Endodermal cell (in vitro differentiated cells): ENCODE measurements around the gene CACNA1H. TPM values are rescaled to one million over a fixed set of nuclear protein-coding genes. Genes with fewer than 3 reads are reported as not detected.

Experiments used
- DNase-seq: peaks from one replicate; pipeline ENCODE4 v3.0.0-alpha.2; 2017
- H3K27ac ChIP-seq: 2 replicates; pipeline ENCODE4 v1.5.1; 2013; ENCODE audit warnings: mild to moderate bottlenecking, low read depth, low read length, moderate library complexity
- H3K27me3 ChIP-seq: 2 replicates; pipeline ENCODE4 v1.6.1; 2013; ENCODE audit warnings: mild to moderate bottlenecking, low read length, moderate library complexity; ENCODE audit not compliant: insufficient read depth, control insufficient read depth, poor library complexity, severe bottlenecking
- H3K36me3 ChIP-seq: 2 replicates; pipeline ENCODE4 v1.7.0; 2013; ENCODE audit warnings: mild to moderate bottlenecking, low read length, moderate library complexity; ENCODE audit not compliant: control insufficient read depth, insufficient read depth
- H3K4me1 ChIP-seq: one replicate; pipeline ENCODE4 v1.7.0; 2013; ENCODE audit warnings: low read length; ENCODE audit not compliant: control insufficient read depth, insufficient read depth
- H3K4me3 ChIP-seq: 2 replicates; pipeline ENCODE4 v1.5.1; 2013; ENCODE audit warnings: mild to moderate bottlenecking, low read length, moderate library complexity
- H3K9ac ChIP-seq: 2 replicates; pipeline ENCODE4 v1.6.1; 2013; ENCODE audit warnings: mild to moderate bottlenecking, low read length, moderate library complexity; ENCODE audit not compliant: poor library complexity, severe bottlenecking; ENCODE audit errors: extremely low read depth
- H3K9me3 ChIP-seq: 2 replicates; pipeline ENCODE4 v1.6.1; 2013; ENCODE audit warnings: mild to moderate bottlenecking, low read length, moderate library complexity; ENCODE audit not compliant: control insufficient read depth
- H3K27ac Mint-ChIP-seq: 2 replicates; pipeline ENCODE4 v1.8.0; 2020; ENCODE audit warnings: mixed read lengths
- H3K27me3 Mint-ChIP-seq: 2 replicates; pipeline ENCODE4 v1.8.0; 2021; ENCODE audit warnings: mild to moderate bottlenecking, mixed read lengths; ENCODE audit not compliant: insufficient read depth
- H3K36me3 Mint-ChIP-seq: 2 replicates; pipeline ENCODE4 v1.8.0; 2020; ENCODE audit warnings: low read depth, mixed read lengths
- H3K4me1 Mint-ChIP-seq: 2 replicates; pipeline ENCODE4 v1.8.0; 2020; ENCODE audit warnings: mixed read lengths
- H3K4me3 Mint-ChIP-seq: 2 replicates; pipeline ENCODE4 v1.8.0; 2020; ENCODE audit warnings: mild to moderate bottlenecking, moderate library complexity, mixed read lengths
- H3K9me3 Mint-ChIP-seq: 2 replicates; pipeline ENCODE4 v1.8.0; 2020; ENCODE audit warnings: mild to moderate bottlenecking, mixed read lengths
- WGBS, 2 experiments: methylation state at CpG; one replicate each; pipeline versions ENCODE4 v1.1.5 to v1.1.7; 2013; ENCODE audit warnings: missing lambda C conversion rate in 2 of 2, mixed read lengths in 1 of 2; ENCODE audit not compliant: insufficient coverage in 1 of 2, insufficient read length in 1 of 2; 5-methylcytosine and 5-hydroxymethylcytosine counted together
- total RNA-seq, 2 donors: library from RNA; stranded (reverse); fragmentation: NEBNext Ultra II Directional in 1 of 2; extraction: Animal tissue kit (Norgen Biotek cat#: 25700) in 1 of 2; gene quantifications; 2 replicates in 1 of 2; 3 replicates in 1 of 2; pipeline ENCODE4 v1.2.1, GENCODE V29; 2021
- TF ChIP-seq, protein P1 (sequence below): fragments of 200-600 bp; sonication (generic); conservative IDR thresholded peaks from 2 replicates; pipeline ENCODE4 v1.5.0; 2021; ENCODE audit warnings: antibody characterized with exemption, mild to moderate bottlenecking

The CACNA1H gene
- total RNA-seq, 2 donors from 2014 or later: 31.6 to 45.0 TPM

- no peak for DNase-seq
- Histone ChIP-seq H3K4me3 (no peak overlapping the region), H3K27me3 (peaks cover 4% of the 10 kb centered on the region), H3K27ac (no peak overlapping the region), H3K4me1 (peaks cover 4% of the 10 kb centered on the region), H3K36me3 (no peaks in the 10 kb centered on the region), H3K9me3 (no peaks in the 10 kb centered on the region), H3K9ac (no peak overlapping the region)
- Mint-ChIP-seq H3K9me3 (no peaks in the 10 kb centered on the region), H3K27me3 (peaks cover 26% of the 10 kb centered on the region), H3K4me1 (peaks cover 2% of the 10 kb centered on the region), H3K27ac (no peak overlapping the region), H3K4me3 (no peak overlapping the region), H3K36me3 (no peaks in the 10 kb centered on the region)
- TF ChIP-seq, protein P1, sequence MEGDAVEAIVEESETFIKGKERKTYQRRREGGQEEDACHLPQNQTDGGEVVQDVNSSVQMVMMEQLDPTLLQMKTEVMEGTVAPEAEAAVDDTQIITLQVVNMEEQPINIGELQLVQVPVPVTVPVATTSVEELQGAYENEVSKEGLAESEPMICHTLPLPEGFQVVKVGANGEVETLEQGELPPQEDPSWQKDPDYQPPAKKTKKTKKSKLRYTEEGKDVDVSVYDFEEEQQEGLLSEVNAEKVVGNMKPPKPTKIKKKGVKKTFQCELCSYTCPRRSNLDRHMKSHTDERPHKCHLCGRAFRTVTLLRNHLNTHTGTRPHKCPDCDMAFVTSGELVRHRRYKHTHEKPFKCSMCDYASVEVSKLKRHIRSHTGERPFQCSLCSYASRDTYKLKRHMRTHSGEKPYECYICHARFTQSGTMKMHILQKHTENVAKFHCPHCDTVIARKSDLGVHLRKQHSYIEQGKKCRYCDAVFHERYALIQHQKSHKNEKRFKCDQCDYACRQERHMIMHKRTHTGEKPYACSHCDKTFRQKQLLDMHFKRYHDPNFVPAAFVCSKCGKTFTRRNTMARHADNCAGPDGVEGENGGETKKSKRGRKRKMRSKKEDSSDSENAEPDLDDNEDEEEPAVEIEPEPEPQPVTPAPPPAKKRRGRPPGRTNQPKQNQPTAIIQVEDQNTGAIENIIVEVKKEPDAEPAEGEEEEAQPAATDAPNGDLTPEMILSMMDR: no peak
- 82 to 92% methylated on average over 21 to 42 of the region's 42 CpGs for WGBS, 2 experiments
These were observed 44.3 kb upstream of the CACNA1H start for GRCh38 chr16:1108299-1109252.

GRCh38 chr16:1109648-1110047 lies 43.3 kb upstream of the CACNA1H start:
- Mint-ChIP-seq H3K27me3 (peaks cover 26% of the 10 kb centered on the region), H3K4me1 (peaks cover 2% of the 10 kb centered on the region), H3K9me3 (no peaks in the 10 kb centered on the region), H3K4me3 (no peak overlapping the region), H3K27ac (no peak overlapping the region), H3K36me3 (no peaks in the 10 kb centered on the region)
- H3K36me3 ChIP-seq: no peaks in the 10 kb centered on the region
- no peaks in the 10 kb centered on the region for H3K9me3 ChIP-seq
- TF ChIP-seq, protein P1: no peak
- H3K9ac ChIP-seq: no peak overlapping the region
- peaks cover 4% of the 10 kb centered on the region for H3K27me3 ChIP-seq
- DNase-seq: no peak
- no peak overlapping the region for H3K4me3 ChIP-seq
- no peak overlapping the region for H3K27ac ChIP-seq
- H3K4me1 ChIP-seq: peaks cover 4% of the 10 kb centered on the region
- WGBS, 2 experiments: 90 to 95% methylated on average over 12 to 19 of the region's 19 CpGs

DNA sequence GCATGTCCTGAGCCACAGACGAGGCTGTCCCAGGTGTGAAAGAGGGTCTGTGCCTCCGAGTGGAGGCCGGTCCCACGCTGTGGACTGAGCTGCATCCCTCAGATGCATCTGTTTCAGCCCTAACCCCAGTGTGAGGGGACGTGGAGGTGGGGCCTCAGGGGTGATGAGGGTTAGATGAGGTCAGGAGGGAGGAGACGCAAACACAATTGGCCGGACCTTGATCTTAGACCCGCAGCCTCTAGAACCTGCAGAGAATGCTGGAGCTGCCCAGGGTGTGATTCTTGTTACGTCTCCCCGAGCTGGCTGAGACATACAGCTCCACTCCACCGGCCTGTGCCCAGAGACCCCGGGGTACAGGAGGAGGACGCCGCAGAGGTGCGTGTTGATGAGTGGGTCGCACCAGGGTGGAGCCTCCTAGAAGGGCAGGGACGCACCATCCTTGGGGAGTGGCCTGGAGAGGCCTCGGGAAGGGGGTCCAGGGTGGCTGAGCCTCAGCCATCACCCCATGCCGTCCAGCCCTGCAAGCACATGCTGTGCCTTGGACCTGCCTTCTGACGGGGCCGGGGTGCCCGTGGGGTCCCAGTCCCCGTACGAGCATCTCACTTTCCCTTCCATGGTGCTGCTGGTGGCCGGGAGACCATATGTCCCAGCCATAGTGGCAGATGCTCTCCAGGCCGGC lies 40.3 kb upstream of the CACNA1H start:
- Mint-ChIP-seq H3K4me3 (no peak overlapping the region), H3K4me1 (no peaks in the 10 kb centered on the region), H3K9me3 (no peaks in the 10 kb centered on the region), H3K27ac (no peak overlapping the region), H3K27me3 (peaks cover 26% of the 10 kb centered on the region), H3K36me3 (no peaks in the 10 kb centered on the region)
- no peaks in the 10 kb centered on the region for H3K9me3 ChIP-seq
- no peaks in the 10 kb centered on the region for H3K4me1 ChIP-seq
- TF ChIP-seq, protein P1: no peak
- H3K4me3 ChIP-seq: no peak overlapping the region
- no peak overlapping the region for H3K9ac ChIP-seq
- no peak for DNase-seq
- H3K27ac ChIP-seq: no peak overlapping the region
- peaks cover 4% of the 10 kb centered on the region for H3K27me3 ChIP-seq
- WGBS, 2 experiments: 85 to 89% methylated on average over 13 to 26 of the region's 26 CpGs
- H3K36me3 ChIP-seq: no peaks in the 10 kb centered on the region
